Kidney capillary endothelial cell (primary cell): ENCODE results near the gene CCDC197.

Source experiments
- DNase-seq: peaks from one replicate; pipeline ENCODE4 v3.0.0-alpha.2; 2018; ENCODE audit warnings: low spot score

Gene CCDC197

DNA sequence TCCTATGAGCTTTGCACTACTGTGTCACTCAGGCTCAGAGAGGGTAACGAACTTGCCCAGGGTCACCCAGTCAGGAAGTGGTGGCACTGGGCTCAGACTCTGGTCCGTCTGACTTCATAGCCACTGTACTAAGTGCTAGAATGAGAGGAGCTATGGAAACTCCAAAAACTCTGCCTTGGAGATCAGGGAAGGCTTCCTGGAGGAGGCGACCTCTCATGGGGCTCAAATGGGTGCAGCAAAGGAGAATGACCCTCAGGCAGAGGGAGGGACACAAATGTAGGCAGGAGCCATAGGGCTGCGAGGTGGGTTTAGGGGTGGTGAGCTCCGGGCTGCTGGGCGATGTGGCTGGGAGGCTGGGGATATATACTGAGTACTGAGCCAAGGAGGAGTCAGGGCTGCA, 3.2 kb downstream of the CCDC197 start:
- DNase-seq, result no peak

DNA sequence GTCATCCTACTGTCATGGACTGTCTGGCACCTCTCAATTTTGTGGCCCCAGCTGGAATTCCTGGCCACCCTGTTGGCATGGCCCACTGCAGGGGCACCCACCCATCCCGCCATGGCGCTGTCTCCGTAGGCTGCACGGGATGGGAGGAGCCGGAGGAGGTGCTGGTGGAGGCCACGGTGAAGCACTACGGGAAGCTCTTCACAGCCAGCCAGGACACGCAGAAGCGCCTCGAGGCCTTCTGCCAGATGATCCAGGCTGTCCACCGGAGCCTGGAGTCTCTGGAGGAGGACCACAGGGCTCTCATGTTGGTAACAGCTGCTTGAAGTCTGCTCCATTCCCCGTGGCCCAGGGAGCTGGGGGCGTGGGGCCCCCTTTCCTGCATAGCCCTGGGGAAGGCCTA, 3.9 kb downstream of the CCDC197 start:
- DNase-seq, result no peak

DNA sequence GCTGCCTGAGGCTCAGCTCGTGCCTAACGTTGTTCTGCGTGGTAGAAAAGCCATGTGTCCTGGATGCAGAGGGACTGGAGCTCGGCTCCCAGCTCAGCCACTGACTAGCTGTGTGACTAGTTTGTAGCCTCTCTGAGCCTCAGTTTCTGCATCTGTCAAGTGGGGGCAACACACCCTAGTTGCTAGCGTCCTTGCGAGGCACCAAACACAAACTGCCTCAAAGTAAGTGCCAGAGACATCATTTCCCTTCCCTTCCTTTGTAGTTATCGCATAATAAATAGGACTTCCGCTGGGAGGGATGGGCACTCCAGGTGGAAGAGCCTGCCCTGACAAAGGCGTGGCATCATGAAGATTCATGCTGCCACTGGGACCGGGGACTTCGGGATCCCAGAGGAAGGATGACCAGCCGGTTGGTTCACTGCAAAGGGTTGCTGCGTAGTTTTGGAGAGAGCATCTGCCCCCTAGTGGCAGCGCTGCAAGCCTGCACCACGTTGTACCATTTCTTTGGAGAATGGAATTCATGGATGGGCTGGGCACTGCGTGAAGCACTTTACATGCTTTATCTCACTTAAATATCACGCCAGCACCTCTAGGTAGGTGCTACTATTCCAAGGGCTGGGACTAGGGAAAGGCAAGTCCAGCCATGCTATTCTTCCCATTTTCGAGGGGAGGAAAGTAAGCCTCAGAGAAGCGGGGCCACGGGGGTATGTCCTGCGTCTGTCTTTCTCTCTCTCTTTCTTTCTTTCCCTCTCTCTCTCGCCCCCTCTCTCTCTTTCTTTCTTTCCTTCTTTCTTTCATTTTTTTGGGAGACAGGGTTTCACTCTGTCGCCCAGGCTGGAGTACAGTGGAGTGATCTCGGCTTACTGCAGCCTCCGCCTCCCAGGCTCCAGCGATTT, 4.6 kb downstream of the CCDC197 start:
- DNase-seq, result peak; percentile 65

DNA sequence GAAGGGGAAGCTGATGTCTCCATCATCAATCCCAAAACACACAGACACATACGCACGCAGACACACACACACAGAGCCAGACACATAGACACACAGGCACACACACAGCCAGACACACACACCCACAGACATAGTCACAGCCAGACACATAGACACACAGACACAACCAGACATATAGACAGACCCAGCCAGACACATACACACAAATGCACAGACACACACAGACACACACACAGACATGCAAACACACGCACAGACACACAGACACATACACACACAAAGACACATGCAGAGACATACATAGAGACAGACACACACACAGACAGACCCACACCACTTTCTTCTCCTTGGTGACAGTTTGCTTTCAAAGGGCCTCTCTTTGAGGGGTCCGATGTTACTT, 6.3 kb downstream of the CCDC197 start:
- DNase-seq, result no peak

DNA sequence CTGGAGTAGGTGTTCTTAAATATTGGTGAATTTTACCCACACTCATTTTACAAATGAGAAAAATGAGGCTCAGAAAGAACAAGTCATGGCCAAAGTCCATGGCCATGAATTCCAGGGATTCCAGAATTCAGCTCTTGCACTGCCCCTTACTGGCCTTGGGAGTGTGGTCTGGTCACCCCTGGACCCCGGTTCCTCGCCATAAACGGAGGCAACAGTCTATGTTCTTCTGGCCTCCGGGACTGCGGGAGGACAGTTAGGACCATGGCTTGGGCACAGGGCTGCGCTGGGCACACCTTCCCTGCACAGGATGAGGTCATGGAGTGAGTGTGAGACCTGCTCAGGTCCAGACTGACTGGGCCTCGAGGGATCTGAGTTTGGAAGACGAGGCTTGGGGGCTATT, 6.9 kb downstream of the CCDC197 start:
- no peak for DNase-seq

DNA sequence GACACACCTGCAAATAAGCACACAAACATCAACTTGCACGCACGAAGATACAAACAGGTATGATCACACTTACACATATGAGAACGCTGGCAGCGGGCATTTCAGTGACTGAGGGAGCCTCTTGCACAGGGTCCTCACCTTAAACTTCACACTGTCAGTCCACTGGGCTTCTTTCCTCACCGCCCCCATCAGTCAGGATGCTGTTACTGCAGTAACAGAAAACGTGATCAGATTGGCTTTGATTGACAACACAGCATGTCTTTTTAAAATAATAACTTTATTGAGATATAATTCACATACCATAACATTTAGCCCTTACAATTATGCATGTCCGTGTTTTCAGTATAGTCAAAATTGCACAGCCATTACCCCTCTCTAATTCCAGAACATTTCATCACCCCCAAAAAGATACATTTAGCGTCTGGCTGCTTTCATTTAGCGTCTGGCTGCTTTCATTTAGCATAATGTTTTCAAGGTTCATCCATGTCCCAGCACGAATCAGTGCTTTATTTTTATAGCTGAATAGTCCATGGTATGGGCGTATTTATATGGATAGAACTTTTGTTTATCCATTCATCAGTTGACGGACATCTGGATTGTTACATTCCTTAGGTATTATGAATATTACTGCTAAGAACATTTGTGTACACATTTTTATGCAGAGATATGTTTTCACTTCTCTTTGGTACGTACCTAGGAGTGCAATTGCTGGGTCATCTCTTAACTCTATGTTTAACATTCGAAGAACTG, 8.4 kb downstream of the CCDC197 start:
- no peak for DNase-seq

DNA sequence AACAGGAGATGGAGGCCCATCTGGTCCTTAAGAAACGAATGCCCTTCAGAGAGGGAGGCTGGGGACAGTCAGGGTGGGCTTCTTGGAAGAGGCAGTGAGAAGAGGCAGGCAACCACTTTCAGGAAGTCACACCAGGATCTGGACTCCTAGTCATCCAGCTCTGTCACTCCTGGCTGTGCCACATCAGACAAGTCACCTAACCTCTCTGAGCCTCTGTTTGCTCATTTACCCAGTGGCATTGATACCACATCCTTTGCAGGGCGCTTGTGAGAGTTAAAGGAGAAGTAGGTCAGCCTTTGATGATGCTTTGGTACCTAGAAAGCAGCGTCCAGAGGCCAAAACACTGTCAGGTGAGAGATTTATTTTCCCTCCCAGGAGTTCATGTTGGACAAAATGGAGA, 11.1 kb downstream of the CCDC197 start:
- no peak for DNase-seq

DNA sequence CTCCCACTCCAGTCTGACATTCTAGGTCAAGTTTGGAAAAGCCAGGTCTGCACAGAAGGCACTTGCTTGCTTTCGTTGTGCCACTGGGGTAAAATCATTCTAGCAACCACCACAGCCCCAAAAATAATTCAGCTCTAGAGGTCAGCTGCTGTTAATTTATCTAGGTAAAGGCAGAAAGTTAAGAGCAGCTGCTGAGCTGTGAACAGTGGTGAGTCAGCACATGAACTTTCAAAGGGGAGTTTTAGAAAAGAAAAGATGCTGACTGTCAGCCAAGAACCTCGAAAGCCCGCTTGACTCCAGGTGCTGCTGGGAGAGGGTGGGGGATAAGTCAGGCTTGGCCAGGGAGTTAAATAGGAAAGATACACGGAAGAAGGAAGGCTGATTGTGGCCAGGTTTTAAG, 12.7 kb downstream of the CCDC197 start:
- no peak for DNase-seq

DNA sequence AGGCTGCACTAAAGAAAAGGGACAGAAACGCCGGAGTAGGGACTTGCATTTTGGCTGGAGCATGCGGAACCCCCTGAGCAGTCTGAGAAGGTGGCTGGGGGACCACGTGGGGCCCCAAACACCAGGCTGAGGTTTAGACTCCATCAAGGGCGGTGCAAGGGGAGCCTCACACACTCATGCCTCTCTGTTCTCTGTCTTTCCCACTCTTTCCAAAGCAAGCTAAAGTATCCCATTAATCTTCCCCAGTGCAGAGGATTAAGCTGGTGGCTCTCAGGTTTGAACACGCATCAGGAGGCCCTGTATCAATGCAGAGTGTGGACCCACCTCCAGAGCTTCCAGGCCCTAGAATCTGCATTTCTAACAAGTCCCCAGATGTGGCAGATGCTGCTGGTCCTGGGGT, 13.5 kb downstream of the CCDC197 start:
- DNase-seq, result no peak

DNA sequence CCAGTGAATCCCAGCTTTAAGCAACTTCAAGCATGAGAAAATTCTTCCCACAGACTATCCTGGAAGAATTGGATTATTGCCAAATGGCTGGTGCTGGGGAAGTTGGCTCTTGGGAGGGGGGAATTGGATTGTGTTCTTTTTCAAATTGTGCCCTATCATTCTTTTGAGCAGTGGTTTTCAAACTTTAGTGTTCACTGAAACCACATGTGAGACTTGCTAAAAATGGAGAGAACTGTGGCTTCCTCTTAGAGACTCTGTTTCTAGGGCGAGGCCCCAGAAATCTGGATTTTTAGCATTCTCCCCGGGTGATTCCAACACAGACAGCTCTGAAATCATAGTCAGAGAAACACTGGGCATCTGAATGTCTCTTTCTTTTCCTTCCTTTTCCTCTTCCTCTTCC, 14.7 kb downstream of the CCDC197 start:
- DNase-seq, result no peak

DNA sequence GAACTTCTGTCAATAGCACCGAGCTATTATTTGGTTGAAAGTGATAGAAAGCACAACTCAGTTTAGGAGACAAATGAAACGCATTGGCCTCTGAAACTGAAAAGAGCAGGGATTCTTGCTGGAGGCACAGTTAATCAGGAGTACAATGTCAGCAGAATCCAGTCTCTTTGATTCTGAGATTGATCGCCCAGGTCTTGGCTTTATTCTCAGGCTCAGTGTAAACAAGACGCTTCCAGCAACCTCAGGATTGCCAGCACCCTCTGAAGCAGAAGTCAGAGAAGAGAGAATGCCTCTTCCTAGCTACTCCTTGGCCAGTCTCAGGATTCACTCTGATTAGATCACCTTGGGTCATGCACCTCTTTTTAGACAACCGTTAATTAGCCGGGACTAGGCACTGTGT, 17.3 kb downstream of the CCDC197 start:
- no peak for DNase-seq

DNA sequence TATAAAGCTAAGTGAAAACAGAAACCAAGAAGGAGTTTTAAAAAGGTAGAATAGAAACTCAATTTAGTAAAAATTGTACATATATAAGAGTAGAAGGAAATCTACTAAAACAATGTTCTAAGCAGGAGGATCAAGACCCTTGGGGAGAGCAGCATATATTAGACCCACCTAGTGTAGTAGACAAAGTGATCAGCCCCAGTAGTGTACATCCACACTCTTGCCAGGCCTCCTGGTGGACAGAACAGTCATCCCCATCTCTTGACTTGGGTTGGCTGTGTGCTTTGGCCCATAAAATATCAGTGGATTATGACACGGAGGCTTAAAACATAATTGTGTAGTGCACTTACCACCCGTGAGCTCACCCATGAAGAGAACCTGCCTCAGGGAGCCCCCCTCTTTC, 18.1 kb downstream of the CCDC197 start:
- no peak for DNase-seq

DNA sequence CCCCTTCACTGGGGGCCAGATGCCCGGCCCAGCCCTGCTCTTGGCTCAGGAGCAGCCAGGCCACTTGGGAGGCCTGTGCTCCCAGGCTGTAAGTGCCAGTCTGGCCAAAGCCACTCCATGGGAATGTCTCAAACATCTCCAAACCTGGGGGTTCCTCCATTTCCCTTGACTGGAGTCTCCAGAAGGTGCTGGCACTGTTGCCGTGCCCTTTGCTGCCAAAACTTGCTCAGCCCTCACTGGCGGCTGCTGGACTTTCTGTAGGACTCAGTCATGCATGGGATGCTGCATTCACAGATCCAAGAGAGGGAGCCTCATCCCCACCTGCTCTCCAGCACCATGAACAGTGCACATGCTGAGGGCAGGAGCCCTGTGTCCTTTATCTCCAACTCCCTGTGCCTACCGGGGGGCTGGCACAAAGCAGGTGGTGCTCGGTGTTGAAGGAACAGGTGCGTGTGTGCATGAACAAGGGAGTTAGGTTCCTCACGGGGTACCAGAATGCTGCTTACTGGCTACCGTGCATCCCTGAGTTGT, 19.4 kb downstream of the CCDC197 start:
- no peak for DNase-seq

DNA sequence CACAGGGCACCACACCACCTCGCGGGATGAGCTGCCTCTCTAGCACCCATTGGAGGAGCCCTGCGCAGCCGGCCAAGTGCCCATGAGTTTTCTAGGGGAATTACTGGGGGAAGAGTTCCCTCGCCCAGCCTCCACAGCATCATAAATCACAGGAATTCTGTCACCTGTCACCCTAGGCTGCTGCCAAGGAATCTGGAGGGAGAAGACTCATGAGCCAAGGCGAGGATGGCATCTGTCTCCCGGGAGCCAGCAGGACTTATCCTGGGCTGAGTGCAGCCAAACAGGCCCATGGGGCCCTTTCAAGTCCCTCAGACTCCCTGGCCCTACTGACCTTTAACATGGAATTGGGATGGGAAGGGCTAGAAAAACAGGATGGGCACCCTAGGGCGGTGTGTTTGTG, 21.2 kb downstream of the CCDC197 start:
- no peak for DNase-seq

DNA sequence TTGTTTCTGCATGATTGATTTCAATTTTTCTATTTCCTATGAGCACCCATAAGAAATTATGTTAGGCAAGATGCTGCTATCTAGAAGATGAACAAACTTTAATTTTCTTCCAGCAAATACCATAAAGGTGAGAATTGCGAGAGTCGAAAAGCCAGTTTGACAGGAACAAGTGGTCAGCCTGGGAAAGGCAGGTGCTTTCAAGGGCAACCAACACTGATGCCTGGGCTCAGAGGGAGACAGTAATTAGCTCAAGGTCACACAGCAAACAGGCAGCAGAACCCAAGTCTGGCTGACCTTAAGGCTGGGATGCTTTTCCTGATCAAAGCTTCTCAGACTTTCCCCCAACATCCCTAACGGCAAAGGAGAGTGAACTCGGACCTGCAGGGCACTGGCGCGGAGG, 22.2 kb downstream of the CCDC197 start:
- no peak for DNase-seq

DNA sequence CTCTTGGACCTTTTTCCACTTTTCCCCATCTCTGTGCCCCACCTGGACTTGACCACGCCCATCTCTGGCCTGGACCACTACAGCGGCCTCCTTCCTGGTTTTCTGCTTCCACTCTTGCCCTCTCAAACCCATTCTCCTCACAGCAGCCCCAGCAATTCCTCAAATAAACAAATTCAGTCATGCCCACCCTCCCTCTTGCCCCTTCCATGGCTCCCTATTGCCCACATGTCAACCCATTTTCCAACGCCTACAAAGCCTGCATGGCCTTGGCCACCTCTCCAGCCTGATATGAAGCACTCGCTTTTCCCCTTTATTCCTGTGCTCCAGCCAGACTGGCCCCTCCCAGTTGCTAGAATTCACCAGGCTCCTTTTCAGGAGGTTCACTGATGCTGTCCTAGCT, 23.2 kb downstream of the CCDC197 start:
- no peak for DNase-seq

DNA sequence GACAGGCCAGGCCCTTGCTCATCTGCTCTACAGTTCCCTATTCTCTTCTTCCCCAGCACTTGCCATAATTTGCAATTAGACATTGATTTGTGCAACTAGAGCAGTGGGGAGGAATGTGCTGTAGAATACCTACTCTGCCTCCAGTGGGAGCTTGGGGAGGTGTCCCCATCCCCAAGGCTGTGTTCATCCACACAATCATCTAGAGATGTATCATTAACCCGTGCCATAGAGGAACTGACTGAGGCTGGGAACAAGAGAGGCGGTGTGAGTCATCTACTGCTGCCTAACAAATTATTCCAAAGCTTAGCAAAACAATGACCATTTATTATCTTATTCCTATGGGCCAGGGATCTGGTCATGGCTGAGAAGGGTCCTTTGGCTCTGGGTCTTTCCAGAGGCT, 23.9 kb downstream of the CCDC197 start:
- no peak for DNase-seq

DNA sequence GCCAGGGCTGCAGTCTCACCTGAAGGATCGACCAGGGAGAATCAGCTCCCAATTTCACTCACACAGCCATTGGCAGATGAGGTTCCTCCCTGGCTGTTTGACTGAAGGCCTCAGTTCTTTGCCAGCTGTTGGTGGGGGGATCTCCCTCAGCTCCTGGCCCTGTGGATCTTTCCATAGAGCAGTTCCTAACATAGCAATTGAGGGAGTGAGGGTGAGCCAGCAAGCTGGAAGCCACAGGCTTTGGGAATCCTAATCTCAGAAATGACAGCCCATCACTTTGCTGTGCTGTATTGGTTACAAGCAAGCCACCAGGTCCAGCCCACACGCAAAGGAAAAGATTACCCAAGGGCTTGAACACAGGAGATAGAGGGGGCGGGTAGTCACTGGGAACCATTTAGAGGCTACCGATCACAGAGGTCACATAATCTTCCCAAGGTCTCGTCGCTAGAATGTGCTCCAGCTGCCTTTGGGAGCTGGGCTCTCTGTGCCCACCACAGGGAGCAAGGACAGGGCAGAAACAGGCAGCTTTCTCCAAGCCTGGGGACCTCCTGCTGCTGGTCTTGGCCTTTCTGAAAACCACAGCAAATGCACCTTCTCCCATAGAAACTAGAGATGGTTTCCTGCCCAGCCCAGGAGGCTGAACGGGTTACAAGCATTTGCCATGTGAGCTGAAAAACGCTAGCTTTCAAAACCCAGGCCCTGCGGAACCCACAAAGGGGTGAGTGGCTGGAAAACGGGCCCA, 24.5 kb downstream of the CCDC197 start:
- no peak for DNase-seq

DNA sequence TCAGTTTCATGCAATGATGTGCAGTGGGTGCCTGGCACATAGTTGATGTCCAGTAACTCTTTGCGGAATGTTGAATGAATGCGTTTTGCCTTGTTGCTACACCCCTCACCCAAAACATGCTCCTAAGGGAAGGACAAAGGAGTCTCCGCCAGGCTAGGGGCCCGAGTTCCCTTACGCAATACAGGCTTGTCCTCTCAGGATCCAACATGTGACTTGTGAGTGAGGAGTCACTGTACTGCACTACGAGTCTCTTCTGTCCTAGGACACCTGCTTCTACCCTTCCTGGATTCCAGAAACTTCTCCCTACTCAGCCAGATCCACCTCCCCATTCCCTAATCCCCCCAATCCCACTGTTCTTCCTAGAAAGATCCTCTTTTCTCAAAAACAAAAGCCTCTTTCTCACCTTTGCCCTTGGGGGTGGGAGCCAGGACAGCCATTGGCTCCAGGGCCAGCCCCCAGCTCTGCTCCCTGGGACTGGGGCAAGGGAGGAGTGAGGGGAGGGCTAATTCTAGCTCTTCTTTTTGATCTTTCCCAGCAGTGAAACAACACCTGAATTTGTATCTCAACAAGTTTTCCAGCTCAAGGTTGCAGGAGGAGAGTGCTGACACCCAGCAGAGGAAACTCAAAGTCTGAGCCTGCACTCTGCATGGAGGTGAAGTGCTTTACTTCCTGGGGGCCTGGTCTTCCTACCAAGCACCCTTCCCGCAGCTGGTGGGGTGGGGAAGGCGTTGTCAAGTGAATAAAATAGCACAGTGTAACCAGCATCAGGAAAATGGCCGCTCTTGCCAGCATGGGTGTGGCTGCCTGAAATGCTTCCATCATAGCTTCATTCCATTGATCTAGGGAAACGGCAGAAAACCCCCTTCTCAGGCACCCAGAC, 25.7 kb downstream of the CCDC197 start:
- no peak for DNase-seq

DNA sequence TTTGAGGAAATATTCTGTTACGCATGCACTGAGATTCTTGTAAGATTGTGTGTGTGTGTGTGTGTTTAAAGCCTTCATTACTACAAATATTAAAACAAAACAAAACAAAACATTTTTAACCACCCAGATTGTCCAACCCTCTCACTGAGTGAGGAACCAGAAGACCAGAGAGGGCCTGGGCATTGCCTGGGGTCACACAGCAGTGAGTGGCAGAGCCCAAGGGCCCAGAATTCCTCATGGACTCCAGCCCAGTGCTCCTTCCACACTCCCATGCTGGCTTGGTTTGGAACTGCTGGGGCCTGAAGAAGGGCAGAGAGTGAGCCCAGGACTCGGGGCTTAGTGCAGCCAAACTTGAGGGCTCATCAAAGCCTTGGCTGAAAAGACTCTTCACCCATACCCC, 27.4 kb downstream of the CCDC197 start:
- no peak for DNase-seq

DNA sequence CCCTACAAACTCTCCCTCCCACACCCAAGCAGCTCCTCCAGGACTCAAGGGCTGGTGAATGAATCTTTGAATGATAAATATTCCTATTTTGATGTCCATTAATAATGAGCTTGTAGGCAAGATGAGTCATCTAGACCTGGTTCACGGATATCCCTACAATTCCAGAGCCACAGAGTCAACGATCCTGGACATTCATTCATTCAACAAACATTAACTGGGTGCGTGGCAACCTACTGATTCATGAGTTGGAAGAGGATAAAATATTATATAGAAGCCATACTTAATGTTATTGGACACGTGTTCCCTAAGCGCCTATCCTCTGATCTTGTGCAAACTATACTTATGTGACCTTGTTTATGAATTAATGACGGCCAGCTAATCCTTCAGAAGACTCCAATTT, 28.6 kb downstream of the CCDC197 start:
- no peak for DNase-seq
